Right atrium auricular region (tissue), 2 donors: Measurements from ENCODE around the gene EOMES. TPM values are rescaled to one million over a fixed set of nuclear protein-coding genes. Genes with fewer than 3 reads are reported as not detected.

ENCODE experiments used
- DNase-seq: peaks from one replicate; pipeline ENCODE4 v3.0.0-alpha.2; 2019; ENCODE audit warnings: low spot score
- H3K27ac ChIP-seq, 2 donors: fragments of 200-600 bp; sonication (generic); 1 replicate in 1 of 2; 2 replicates in 1 of 2; pipeline ENCODE4 v1.5.1; 2016 to 2019
- H3K27me3 ChIP-seq, 2 donors: fragments of 200-600 bp; sonication (generic); one replicate each; pipeline versions ENCODE4 v1.5.1 to v1.6.0; 2017 to 2019
- H3K36me3 ChIP-seq: fragments of 200-600 bp; sonication (generic); one replicate; pipeline ENCODE4 v1.5.1; 2016
- H3K4me1 ChIP-seq, 2 donors: fragments of 200-600 bp; sonication (generic); one replicate each; pipeline versions ENCODE4 v1.5.1 to v1.6.0; 2017 to 2019
- H3K4me3 ChIP-seq, 2 donors: fragments of 200-600 bp; sonication (generic); 1 replicate in 1 of 2; 2 replicates in 1 of 2; pipeline ENCODE4 v1.5.1; 2017 to 2019; ENCODE audit warnings: mild to moderate bottlenecking in 1 of 2, moderate library complexity in 1 of 2
- H3K9me3 ChIP-seq, 2 donors: fragments of 200-600 bp; sonication (generic); one replicate each; pipeline ENCODE4 v1.5.1; 2019
- total RNA-seq, 2 donors: library from RNA; depleted of rRNA; stranded (reverse); fragments of >200 nt; gene quantifications; one replicate each; pipeline ENCODE4 v1.1.0, GENCODE V29; 2016
- TF ChIP-seq, protein P1 (sequence below), 2 donors: fragments of 200-600 bp; sonication (generic); IDR thresholded peaks; one replicate each; pipeline ENCODE4 v1.5.1; 2019; ENCODE audit warnings: antibody characterized with exemption in 2 of 2

Gene EOMES
- total RNA-seq, 2 donors from 2014 or later = 0.16 TPM; not detected in 1

DNA sequence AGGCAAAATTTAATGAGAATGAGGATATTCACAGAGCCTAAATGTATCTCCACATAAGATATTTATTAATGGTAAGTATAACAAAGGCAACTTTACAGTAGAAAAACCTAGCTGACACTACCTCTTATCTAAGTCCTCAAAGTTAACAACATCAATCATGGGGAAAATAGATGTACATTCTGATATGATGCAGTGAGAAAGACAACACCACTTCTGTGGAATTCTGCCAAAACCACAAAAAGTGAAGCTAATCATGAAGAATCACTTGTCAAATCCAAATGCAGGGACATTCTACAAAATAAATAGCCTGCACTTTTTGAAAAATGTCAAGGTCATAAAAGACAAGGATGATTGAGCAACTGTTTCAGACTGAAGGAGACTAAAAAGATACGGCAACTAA is 27.5 kb upstream of the EOMES start:
- no peaks in the 10 kb centered on the region for H3K9me3 ChIP-seq
- H3K27ac ChIP-seq = no peak overlapping the region
- no peaks in the 10 kb centered on the region for H3K4me1 ChIP-seq
- H3K36me3 ChIP-seq = no peaks in the 10 kb centered on the region
- TF ChIP-seq, protein P1, sequence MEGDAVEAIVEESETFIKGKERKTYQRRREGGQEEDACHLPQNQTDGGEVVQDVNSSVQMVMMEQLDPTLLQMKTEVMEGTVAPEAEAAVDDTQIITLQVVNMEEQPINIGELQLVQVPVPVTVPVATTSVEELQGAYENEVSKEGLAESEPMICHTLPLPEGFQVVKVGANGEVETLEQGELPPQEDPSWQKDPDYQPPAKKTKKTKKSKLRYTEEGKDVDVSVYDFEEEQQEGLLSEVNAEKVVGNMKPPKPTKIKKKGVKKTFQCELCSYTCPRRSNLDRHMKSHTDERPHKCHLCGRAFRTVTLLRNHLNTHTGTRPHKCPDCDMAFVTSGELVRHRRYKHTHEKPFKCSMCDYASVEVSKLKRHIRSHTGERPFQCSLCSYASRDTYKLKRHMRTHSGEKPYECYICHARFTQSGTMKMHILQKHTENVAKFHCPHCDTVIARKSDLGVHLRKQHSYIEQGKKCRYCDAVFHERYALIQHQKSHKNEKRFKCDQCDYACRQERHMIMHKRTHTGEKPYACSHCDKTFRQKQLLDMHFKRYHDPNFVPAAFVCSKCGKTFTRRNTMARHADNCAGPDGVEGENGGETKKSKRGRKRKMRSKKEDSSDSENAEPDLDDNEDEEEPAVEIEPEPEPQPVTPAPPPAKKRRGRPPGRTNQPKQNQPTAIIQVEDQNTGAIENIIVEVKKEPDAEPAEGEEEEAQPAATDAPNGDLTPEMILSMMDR (IDR thresholded peaks at IDR 0.05) = no peak
- H3K4me3 ChIP-seq = no peak overlapping the region
- no peaks in the 10 kb centered on the region for H3K27me3 ChIP-seq
- no peak for DNase-seq

DNA sequence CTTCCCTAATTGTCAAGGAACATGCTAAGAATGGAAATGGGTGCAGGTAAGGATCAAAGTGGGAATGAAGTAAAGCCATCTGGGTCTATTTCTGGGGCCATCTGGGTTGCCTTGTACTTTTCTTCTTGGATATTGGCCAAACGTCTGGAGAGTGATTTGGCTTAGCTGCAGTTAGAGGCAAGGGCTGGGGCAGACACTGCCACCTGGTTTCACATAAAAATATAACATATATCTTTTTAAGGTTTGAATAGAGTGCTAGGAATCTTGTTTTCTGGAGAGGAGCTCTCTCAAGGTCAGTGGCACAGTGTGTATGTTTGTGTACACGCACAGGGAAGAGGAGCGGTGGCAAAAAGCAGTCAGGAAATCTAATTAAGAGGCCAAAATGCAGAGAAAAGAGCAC is 24.7 kb upstream of the EOMES start:
- Histone ChIP-seq H3K9me3 (no peaks in the 10 kb centered on the region), H3K27me3 (no peaks in the 10 kb centered on the region), H3K4me3 (no peak overlapping the region), H3K4me1 (no peaks in the 10 kb centered on the region), H3K36me3 (no peaks in the 10 kb centered on the region), H3K27ac (no peak overlapping the region)
- no peak for DNase-seq
- TF ChIP-seq, protein P1 (IDR thresholded peaks at IDR 0.05) = no peak

DNA sequence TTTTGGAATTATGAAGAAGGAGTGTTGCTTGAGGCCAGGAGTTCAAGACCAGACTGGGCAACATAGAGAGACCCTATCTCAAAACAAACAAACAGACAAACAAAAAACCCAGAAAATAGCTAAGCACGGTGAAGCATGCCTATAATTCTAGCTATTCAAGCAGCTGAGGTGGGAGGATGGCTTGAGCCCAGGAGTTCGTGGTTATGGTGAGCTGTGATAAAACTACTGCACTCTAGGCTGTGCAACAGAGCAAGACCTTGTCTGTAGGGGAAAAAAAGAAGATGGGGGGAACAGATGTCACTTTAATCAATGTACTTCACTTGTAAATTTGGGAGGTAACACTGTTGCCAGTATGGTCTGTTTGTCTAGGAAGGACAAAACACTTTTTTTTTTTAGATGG is 18.7 kb upstream of the EOMES start:
- H3K4me1 ChIP-seq = no peaks in the 10 kb centered on the region
- TF ChIP-seq, protein P1 (IDR thresholded peaks at IDR 0.05) = no peak
- DNase-seq = no peak
- H3K27ac ChIP-seq = no peak overlapping the region
- no peaks in the 10 kb centered on the region for H3K9me3 ChIP-seq
- no peaks in the 10 kb centered on the region for H3K36me3 ChIP-seq
- no peaks in the 10 kb centered on the region for H3K27me3 ChIP-seq
- H3K4me3 ChIP-seq = no peak overlapping the region

DNA sequence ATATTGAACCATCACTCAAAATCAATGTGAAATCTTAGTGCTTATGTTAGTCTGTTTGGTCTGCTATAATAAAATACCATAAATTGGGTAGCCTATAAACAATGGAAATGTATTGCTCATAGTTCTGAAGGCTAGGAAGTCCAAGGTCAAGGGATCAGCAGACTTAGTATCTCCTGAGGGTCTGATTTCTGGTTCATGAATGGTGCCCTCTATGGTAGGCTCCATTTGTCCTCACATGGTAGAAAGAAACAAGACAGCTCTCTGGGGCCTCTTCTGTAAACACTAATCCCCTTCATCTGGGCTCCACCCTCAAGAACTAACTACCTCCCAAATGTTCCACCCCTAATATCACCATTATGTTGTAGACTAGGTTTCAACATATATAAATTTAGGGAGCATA is 15.0 kb upstream of the EOMES start:
- H3K27ac ChIP-seq = no peak overlapping the region
- no peaks in the 10 kb centered on the region for H3K4me1 ChIP-seq
- no peaks in the 10 kb centered on the region for H3K9me3 ChIP-seq
- H3K36me3 ChIP-seq = no peaks in the 10 kb centered on the region
- TF ChIP-seq, protein P1 (IDR thresholded peaks at IDR 0.05) = no peak
- no peak for DNase-seq
- H3K27me3 ChIP-seq = no peaks in the 10 kb centered on the region
- no peak overlapping the region for H3K4me3 ChIP-seq

DNA sequence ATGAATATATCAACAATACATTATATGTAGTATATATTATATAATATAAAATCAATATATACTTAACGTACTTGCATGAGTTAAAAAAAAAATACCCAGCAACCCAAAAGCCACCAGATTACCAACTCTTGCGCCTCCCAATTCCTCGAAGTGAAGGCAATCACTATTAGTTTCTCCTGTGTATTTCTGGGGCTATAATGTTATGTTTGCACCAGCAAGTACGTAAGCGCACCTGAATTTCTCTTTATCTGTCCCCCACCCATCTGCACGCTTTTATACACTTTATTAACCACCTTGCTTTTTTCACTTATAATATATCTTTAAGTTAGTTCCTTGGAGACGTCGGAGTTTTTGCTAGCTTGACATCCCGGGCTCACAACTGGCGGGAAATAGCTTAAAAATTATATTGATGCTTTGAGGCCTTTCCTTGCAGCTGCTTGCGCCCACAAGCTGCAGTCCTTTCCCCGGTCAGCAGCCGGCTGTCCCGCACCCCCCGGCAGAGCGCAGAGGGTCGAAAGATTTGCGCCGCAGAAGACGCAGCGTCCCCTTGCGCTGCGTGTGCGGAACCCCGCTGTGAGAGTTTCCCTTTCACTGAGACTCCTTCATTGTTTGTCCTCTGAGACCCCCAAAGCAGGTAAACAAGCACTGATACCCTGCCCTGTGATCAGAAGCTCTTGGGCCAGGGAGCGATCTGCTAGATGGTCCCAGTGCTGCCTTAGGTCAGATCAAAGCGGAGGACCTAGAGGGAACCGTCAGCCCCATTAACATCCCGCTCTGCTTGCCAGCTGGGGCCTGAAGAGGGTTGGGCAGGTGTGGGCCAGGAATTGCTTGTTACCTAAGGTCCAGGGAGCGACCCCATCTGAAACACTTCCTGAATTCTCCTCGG is 8.9 kb upstream of the EOMES start:
- Histone ChIP-seq H3K27me3 (peaks cover 16 to 26% of the 10 kb centered on the region in 2 donors), H3K27ac (no peak overlapping the region), H3K4me1 (peaks cover 0 to 28% of the 10 kb centered on the region in 2 donors), H3K36me3 (no peaks in the 10 kb centered on the region), H3K4me3 (no peak overlapping the region), H3K9me3 (no peaks in the 10 kb centered on the region)
- TF ChIP-seq, protein P1 (IDR thresholded peaks at IDR 0.05) = no peak
- no peak for DNase-seq
